Stimulated activated CD4-positive, alpha-beta T cell treated with anti-CD3 and anti-CD28 coated beads, Interleukin-2, amount 100 ng/mL, for 4 hours (primary cell): ENCODE measurements around the gene RSL1D1.
"Not testable (repeated sequence)": the region's sequence is repeated elsewhere in the genome, so short reads cannot be mapped to it uniquely, and the experiment has no call there.

Source experiments
- DNase-seq: peaks from one replicate; pipeline ENCODE4 v3.0.0-alpha.2; 2020; ENCODE audit warnings: low read depth

RSL1D1 gene

DNA sequence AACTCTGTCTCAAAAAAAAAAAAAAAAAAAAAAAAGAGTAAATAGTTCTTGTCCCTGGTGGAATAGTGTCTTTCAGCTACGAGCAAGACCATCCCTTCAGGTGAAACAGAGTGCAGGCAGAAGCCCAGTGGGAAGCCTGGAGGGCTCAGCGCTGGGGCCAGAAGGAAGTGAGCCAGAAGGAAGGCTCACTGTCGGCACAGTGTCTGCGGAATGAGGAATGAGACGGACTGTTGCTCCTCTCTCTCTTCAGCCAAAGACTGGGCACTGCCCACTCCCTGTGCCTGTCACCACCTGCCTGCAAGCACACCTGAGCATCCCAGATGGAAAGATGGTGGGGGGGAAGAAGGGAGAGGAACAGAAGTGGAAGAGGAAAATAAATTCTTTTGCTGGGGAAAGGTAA is 7.5 kb downstream of the RSL1D1 start:
- DNase-seq, result no peak

DNA sequence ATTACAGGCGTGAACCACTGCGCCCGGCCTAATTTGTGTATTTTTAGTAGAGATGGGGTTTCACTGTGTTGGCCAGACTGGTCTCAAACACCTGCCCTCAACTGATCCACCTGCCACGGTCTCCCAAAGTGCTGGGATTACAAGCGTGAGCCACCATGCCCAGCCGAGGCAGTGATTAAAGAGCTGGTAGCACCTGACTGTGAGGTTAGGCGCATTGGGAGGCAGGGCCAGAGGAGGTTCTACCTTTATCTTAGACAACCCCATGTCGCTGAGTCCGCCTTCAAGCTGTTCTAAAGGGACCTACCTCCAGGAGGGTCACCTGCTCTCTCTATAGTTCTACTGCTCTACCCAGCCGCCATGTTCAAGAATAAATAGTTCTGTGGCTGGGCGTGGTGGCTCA is 8.1 kb downstream of the RSL1D1 start:
- no peak for DNase-seq

DNA sequence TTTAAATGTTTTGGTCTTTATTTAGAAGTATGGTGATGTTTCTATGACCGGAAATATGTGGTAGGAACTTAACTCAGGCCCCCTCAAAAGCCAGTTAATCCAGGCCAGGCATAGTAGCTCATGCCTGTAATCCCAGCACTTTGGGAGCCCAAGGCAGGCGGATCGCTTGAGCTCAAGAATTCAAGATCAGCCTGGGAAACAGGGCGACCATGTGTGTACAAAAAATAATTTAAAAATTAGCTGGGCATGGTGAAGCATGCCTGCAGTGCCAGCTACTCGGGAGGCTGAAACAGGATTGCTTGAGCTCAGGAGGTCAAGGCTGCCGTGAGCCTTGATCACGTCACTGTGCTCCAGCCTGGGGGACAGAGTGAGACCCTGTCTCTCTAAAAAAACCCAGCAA is 10.3 kb downstream of the RSL1D1 start:
- DNase-seq, result no peak

DNA sequence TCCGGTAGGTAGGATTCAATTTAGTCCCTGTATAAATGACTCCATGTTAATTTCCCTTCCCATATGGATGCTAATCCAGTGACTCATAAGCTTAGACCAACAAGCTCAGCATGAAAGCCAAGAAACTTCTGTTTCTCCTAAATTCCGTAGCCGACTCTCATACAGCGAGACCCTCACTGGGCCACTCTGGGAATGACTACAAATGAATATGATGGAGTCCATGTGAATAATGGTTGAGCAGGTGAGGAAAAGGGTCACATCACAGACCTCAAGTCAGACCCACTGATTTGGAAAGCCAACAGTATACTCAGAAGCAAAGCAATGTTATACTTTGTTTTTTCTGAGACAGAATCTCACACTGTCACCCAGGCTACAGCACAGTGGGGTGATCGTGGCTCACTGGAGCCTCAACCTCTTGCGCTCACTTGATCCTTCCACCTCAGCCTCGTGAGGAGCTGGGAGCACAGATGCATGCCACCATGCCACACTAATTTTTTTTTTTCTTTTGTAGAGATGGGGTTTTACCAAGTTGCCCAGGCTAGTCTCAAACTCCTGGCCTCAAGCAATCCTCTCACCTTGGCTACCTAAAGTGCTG is 14.6 kb downstream of the RSL1D1 start:
- DNase-seq, result no peak

DNA sequence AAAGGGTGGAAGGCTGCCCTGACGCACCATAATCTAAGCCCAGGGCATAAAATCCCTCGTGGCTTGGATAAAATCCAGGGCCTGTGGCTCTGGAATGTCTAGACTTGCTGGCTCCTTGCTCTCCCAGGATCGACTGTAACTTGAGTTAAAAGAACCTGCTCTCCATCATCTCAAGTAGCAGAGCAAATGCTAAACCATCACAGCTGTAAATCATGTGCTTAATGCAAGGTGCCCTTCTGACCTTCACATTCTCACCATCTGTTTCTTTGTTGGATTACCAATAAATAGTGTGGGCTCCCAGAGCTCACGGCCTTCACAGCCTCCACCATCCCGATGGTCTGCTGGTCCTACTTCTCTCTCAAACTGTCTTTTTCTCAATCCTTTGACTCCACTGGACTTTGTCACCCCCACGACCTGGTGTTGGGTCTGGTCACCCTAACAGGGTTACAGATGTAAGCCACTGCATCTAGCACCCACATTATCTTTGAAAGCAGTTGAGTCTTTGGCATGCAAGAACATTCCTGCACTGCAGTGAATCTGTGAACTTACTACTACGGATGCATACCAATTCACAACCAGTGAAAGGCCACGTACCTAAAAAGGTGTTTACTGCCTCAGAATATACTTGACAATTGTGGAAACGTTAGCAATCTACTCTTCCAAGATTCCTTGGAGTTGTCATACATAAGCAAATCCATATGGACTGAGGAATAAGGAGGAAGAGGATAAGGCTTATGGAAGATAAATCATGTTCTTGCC is 15.3 kb downstream of the RSL1D1 start:
- DNase-seq, result no peak

DNA sequence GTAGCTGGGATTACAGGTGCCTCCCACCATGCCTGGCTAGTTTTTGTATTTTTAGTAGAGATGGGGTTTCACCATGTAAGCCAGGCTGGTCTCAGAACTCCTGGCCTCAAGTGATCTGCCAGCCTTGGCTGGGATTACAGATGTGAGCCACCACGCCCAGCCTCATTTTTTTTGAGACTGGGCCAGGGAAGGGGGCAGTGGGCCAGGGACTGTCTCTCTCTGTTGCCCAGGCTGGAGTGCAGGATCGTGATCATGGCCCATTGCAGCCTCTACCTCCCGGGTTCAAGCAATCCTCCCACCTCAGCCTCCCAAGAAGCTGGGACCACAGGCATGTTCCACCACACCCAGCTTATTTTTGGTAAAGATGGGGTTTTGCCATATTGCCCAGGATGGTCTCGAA is 16.0 kb downstream of the RSL1D1 start:
- no peak for DNase-seq

DNA sequence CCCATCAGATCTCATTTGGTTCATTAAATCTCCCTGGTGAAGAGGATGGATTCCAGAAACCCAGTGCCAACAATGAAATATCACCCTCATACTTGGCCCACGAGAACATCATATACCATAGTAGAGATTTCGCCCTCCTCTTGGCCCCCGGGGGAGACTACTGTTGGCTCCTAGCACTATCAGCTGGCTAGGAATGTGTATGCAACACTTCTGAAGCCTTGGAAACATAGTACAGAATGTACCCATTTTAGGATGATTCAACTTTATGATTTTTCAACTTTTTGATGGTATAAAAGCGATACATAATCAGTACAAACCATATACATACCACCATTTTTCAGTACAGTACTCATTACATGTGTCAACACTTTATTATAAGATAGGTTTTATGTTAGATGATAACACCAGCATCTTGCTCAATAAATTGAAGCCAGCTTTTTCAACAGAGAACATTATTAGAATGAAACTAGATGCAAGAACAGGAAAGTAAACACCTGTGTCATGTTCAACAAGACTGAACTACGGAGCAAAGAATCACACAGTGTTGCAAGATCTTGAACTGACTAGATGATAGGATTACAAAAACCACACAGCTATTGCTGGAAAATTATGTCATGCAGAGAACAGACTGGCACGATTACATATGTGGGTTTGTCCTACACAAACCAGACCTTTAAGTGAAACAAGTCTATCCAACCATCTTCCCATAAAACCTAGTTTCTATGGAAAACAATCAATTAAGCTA is 17.2 kb downstream of the RSL1D1 start:
- DNase-seq, result no peak

DNA sequence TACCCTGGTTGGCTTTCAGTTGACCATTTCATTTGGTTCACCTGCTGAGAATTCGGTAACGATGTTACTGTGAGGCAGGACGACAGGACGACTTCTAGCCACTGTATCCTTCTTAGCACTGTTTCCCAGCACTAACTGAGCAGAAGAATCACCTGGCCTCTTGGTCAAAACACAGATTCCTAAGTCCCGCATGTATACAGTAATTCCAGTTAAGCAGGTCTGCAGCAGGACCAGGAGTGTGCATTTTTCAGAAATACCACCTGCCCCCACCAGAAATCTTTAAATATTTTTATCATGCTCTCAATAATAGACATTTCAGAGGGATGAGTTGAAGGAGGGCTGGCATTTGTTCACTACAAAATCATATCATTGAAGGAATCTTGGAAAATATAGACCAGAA is 22.6 kb downstream of the RSL1D1 start:
- no peak for DNase-seq

DNA sequence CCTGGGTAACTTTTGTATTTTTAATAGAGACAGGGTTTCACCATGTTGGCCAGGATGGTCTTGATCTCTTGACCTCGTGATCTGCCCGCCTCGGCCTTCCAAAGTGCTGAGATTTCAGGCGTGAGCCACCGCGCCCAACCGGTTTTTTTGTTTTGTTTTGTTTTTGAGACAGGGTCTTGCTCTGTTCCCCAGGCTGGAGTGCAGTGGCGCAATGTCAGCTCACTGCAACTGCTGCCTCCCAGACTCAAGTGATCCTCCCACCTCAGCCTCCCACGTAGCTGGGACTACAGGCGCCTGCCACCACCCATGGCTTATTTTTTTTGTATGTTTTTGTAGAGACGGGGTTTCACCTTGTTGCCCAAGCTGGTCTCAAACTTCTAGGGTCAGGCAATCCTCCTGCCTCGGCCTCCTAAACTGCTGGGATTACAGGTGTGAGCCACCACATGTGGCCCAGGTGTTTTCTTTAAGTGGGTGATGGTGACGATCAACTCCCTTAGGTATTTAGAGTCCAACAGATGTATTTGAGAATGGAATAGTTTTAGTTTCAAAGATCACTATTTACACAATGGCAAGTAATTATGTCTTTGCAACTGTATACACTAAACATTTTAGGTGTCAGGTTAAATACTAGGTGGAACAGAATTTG is 25.7 kb downstream of the RSL1D1 start:
- DNase-seq, result not testable (repeated sequence)

DNA sequence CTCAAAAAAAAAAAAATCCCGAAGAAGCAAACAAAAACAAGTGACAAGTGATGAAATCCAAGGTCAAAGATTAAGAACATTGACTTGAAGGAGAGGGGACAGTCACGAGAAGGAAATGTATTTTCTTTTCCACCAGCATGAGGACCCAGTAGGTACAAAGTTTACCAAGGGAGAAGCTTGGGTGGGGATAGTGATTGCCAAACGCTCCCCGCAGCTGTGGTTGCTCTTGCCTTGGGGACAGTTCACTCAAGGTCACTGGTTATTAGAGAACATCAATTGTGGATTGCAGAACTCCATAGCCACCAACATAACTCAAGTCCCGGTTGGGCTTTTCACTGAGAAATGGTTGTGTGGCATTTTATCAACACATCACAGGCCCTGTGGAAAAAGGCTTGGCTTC is 27.0 kb downstream of the RSL1D1 start:
- DNase-seq, result no peak

DNA sequence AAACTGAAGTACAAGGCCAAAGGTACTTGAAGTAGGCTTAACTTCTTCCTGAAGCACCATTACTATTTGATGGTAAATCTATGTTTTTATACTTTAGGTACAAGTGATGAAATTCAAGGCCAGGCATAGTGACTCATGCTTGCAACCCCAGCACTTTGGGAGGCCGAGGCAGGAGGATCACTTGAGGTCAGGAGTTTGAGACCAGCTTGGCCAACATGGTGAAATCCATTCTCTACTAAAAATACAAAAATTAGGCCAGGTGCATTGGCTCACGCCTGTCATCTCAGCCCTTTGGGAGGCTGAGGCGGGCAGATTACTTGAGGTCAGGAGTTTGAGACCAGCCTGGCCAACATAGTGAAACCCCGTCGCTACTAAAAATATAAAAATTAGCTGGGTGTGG is 27.7 kb downstream of the RSL1D1 start:
- DNase-seq, result not testable (repeated sequence)

DNA sequence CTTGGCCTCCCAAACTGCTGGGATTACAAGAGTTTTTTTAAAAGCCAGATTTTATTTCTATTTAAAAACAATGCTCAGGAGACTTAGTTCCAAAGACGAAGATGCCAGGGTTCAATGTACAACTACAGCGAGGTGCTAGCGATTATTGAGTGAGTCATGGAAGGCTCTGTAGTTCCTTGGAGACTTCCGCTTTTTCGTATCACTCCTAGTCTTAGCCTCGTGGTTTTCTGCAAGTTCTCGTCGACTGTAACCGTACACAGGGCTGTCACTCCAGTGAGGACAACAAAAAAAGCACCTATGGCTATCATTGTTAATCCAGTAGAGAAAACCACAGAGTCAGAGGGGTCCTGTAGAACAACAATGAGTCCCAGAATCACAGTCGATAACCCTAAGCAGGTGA is 31.5 kb downstream of the RSL1D1 start:
- no peak for DNase-seq

DNA sequence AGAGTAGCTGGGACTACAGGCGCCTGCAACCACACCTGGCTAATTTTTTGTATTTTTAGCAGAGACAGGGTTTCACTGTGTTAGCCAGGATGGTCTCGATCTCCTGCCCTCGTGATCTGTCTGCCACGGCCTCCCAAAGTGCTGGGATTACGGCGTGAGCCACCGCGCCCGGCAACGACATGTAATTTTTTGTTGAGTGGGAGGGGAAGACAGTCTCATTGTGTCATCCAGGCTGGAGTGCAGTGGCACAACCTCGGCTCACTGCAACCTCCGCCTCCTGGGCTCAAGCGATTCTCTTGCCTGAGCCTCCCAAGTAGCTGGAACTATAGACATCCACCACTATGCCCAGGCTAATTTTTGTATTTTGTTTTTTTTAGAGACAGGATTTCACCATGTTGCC is 32.4 kb downstream of the RSL1D1 start:
- not testable (repeated sequence) for DNase-seq

DNA sequence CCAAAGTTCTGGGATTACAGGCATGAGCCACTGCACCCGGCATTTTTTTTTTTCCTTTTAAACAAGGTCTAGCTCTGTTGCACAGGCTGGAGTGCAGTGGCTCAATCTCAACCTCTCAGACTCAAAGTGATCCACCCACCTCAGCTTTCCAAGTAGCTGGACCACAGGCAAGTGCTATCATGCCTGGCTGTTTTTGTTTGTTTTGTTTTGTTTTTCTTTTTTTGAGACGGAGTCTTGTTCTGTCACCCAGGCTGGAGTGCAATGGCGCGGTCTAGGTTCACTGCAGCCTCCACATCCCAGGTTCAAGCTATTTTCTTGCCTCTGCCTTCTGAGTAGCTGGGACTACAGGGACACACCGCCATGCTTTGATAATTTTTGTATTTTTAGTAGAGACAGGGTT is 35.2 kb downstream of the RSL1D1 start:
- DNase-seq, result no peak

DNA sequence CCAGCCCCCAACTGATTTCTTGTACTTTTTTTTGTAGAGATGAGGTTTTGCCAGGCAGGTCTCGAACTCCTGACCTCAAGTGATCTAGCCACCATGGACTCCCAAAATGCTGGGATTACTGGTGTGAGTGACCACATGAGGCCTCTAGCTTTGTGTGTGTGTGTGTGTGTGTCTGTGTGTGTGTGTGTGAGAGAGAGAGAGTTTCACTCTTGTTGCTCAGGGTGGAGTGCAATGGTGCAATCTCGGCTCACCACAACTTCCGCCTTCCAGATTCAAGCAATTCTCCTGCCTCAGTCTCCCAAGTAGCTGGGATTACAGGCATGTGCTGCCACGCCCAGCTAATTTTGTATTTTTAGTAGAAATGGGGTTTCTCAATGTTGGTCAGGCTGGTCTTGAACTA is 36.5 kb downstream of the RSL1D1 start:
- not testable (repeated sequence) for DNase-seq

DNA sequence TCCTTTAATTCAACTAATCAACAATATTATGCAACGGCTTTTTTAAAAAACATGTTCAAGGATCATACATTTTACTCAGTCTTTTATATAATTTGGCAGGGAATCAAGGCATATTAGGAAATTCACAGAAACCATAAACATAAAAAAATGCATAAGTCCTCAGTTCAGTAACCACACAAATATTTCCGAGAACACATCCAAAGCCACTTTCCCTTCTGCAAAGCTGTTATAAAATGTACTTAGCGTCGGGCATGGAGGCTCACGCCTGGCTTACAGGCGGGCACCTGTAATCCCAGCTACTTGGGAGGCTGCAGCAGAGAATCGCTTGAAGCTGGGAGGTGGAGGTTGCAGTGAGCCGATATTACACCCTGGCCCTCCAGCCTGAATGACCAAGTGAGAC is 44.6 kb downstream of the RSL1D1 start:
- DNase-seq, result no peak

DNA sequence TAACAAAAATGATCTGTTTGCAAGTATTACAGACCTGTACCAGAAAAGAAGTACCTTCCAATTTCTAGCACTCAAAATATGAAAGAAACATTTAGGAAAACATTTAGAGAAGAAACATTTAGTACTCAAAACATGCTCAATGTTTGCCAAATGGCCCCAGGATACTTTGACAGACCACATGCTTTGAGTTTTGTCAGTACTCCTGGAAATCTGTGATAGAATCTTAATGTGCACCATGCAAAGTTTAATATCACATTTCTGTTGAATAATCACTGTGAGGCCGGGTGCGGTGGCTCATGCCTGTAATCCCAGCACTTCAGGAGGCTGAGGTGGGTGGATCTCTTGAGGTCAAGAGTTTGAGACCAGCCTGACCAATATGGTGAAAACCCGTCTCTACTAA is 45.8 kb downstream of the RSL1D1 start:
- no peak for DNase-seq

DNA sequence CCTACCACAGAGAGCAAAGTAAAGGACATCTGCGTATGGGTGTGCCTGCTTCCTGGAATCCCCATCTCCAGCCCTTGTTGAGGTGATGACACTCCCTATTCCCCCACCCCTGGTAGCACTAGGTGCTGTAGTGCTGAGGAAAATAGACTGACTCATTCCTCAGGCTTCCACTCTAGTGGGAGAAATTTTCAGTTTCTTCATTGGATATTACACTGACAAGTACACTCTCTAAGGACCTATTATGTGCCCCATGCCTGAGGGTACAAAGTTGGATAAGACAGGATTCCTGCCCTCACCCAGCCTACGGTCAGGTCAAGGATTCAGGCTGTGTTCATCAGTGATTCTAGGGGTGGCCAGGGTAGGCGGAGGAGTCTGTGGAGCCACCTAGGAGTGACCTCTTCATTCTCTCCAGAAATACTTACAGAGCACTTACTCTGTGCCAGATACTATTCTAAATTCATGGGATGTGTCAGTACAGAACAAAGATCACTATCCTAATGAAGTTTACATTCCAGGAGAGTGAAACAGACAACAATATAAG is 49.8 kb downstream of the RSL1D1 start:
- DNase-seq, result no peak

DNA sequence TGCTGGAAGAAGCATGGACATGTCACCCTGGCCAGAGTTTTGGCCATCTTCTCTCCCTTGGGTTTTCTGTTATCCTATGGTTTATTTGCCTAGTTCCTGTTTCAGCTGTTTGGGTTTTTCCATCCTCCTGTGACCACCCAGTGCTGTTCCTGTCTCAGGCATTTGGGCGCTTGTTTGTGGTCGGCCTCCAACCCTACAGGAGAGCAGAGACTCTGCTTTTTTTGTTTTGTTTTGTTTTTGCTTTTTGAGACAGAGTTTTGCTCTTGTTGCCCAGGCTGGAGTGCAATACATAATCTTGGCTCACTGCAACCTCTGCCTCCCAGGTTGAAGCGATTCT is 51.0 kb downstream of the RSL1D1 start:
- no peak for DNase-seq

DNA sequence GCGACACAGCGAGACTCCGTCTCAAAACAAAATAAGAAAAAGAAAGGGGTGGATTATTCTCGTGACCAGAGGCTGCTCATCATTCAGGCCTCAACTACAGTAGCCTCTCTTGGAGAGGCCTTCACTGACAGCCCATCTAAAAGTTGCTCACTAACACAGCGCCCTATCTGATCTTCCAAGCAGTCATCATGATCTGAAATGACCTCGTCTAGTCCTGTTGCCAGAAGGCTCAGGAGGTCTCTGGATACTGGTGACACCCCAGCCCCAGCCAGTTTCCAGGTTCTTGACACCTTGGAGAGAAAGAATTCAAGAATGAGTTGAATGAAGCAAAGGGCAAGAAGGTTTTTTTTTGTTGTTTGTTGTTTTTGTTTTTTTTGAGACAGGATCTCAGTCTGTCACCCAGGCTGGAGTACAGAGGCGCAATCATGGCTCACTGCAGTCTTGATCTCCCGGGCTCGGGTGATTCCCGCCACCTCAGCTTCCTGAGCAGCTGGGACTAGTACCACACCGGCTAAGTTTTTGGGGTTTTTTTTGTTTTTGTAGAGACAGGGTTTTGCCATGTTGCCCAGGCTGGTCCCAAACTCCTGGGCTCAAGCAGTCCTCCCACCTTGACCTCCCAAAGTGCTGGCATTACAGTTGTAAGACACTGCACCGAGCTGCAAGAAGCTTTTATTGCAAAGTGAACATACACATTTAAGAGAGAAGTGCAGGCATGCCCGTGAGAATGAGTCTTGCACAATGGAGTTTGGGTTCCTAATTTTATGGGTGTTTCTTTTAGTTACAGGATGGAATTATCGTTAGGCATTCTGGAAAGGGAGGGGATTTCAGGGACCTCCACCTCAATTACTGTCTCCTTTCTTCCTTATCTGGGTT is 51.6 kb downstream of the RSL1D1 start:
- no peak for DNase-seq

DNA sequence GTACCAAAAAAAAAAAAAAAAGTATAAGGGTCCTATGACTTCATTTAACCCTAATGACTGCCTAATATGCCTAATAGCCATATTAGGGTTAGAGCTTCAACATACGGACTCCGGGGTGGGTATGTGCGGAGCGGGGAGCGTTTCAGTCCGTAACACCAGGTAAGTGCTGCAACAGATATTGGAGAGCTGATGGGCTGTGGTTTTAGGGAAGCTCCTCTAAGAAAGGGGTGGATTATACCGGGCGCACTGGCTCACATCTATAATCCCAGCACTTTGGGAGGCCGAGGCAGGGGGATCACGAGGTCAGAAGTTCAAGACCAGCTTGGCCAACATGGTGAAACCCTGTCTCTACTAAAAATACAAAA is 52.3 kb downstream of the RSL1D1 start:
- DNase-seq, result no peak

DNA sequence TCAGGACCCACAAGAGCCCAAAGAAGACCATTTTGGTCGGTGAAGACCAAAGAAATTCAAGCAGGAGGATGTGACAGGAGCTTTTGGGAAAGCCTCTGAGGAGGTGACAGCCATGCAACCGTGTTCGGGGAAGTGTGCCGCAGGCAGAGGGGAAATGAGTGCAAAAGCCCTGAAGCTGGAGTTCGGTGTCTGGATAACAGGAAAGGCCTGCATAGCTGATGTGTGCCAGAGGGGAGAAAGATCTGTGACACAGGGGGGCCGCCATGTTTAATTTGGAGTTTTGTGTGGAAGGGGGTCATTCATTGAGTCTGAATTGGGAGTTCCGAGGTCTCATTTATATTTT is 53.4 kb downstream of the RSL1D1 start:
- DNase-seq, result no peak
